GM21447 (cell line): Measurements from ENCODE around the gene GBF1.

Experiments
- ATAC-seq: cut with Tn5 transposase; IDR thresholded peaks from one replicate; pipeline ENCODE4 v1.9.1; 2021; ENCODE audit not compliant: unreplicated experiment

GBF1 gene

GRCh38 chr10:102406815-102407214 lies 161.5 kb downstream of the GBF1 start:
- no peak for ATAC-seq

- no peak for ATAC-seq
These were observed 162.2 kb downstream of the GBF1 start for GRCh38 chr10:102407425-102408130.

GRCh38 chr10:102408131-102408727 lies 162.9 kb downstream of the GBF1 start:
- ATAC-seq: no peak

GRCh38 chr10:102408728-102409603 lies 163.6 kb downstream of the GBF1 start:
- no peak for ATAC-seq

GRCh38 chr10:102409604-102410428 lies 164.5 kb downstream of the GBF1 start:
- ATAC-seq: no peak

GRCh38 chr10:102410429-102411073 lies 165.2 kb downstream of the GBF1 start:
- ATAC-seq: no peak

GRCh38 chr10:102411341-102412255 lies 166.3 kb downstream of the GBF1 start:
- no peak for ATAC-seq

GRCh38 chr10:102412293-102412692 lies 167.0 kb downstream of the GBF1 start:
- no peak for ATAC-seq

GRCh38 chr10:102413053-102413705 lies 167.8 kb downstream of the GBF1 start:
- ATAC-seq: no peak

- ATAC-seq: no peak
These were observed 168.7 kb downstream of the GBF1 start for GRCh38 chr10:102413806-102414561.

- ATAC-seq: no peak
These were observed 169.4 kb downstream of the GBF1 start for GRCh38 chr10:102414749-102415148.

GRCh38 chr10:102416283-102416682 lies 171.0 kb downstream of the GBF1 start:
- ATAC-seq: no peak

GRCh38 chr10:102416695-102417094 lies 171.4 kb downstream of the GBF1 start:
- no peak for ATAC-seq

- no peak for ATAC-seq
These were observed 173.4 kb downstream of the GBF1 start, which contains the start of gene PSD for GRCh38 chr10:102418622-102419268. TSS of gene PSD (minus strand) at chr10:102418785. CDS start at chr10:102417038, 1,747 bp downstream.

GRCh38 chr10:102419269-102420180 lies 174.2 kb downstream of the GBF1 start:
- no peak for ATAC-seq

GRCh38 chr10:102420181-102420713 lies 174.9 kb downstream of the GBF1 start:
- ATAC-seq: no peak
